Mucosa of descending colon (tissue), 3 donors: ENCODE measurements around the gene AHNAK2. TPM values are rescaled to one million over a fixed set of nuclear protein-coding genes. Genes with fewer than 3 reads are reported as not detected.

ENCODE experiments used
- ATAC-seq: fragments of 200-7000 bp; cut with Tn5 transposase; one replicate; pipeline ENCODE4 v1.9.1; 2020; ENCODE audit warnings: mild to moderate bottlenecking, moderate library complexity
- DNase-seq, 3 donors: peaks; one replicate each; pipeline ENCODE4 v3.0.0-alpha.2; 2020
- H3K36me3 ChIP-seq: fragments of 200-600 bp; one replicate; pipeline ENCODE4 v1.8.0; 2021; ENCODE audit warnings: low read depth, mild to moderate bottlenecking
- H3K4me1 ChIP-seq: fragments of 200-600 bp; one replicate; pipeline ENCODE4 v1.8.0; 2021; ENCODE audit warnings: low read depth, mild to moderate bottlenecking
- H3K4me3 ChIP-seq: fragments of 200-600 bp; one replicate; pipeline ENCODE4 v1.8.0; 2021; ENCODE audit warnings: mild to moderate bottlenecking
- H3K9me3 ChIP-seq: fragments of 200-600 bp; one replicate; pipeline ENCODE4 v1.8.0; 2021; ENCODE audit warnings: mild to moderate bottlenecking
- intact Hi-C, 2 donors: fragments of 100-400 bp; cut with DNase I in 1 of 2; cut with micrococcal nuclease in 1 of 2; formaldehyde crosslinking; loops; one replicate each; pipeline versions ENCODE4 v1.11.0 to v1.11.1; 2022; cut with DNase I, micrococcal nuclease
- total RNA-seq, 3 donors: library from RNA; stranded (reverse); fragmentation: NEBNext Ultra II Directional in 2 of 3; extraction: Animal tissue kit (Norgen Biotek cat#: 25700) in 2 of 3; gene quantifications; one replicate each; pipeline versions ENCODE4 v1.2.1 to v1.2.4, GENCODE V29; 2021 to 2023
- TF ChIP-seq, protein P1 (sequence below): fragments of 200-600 bp; IDR thresholded peaks from one replicate; pipeline ENCODE4 v1.8.0; 2022; ENCODE audit warnings: antibody characterized with exemption, mild to moderate bottlenecking
- donor health status: DM: no; HTN: no; CAD: no; lungs with moderate emphysema.
- donor health status: DM: no; HTN: no; CAD: no.
- donor health status: DM: no; HTN: yes; CAD: no.

The AHNAK2 gene
- total RNA-seq, 3 donors from 2014 or later: 4.6 to 145 (median 20.3) TPM

DNA sequence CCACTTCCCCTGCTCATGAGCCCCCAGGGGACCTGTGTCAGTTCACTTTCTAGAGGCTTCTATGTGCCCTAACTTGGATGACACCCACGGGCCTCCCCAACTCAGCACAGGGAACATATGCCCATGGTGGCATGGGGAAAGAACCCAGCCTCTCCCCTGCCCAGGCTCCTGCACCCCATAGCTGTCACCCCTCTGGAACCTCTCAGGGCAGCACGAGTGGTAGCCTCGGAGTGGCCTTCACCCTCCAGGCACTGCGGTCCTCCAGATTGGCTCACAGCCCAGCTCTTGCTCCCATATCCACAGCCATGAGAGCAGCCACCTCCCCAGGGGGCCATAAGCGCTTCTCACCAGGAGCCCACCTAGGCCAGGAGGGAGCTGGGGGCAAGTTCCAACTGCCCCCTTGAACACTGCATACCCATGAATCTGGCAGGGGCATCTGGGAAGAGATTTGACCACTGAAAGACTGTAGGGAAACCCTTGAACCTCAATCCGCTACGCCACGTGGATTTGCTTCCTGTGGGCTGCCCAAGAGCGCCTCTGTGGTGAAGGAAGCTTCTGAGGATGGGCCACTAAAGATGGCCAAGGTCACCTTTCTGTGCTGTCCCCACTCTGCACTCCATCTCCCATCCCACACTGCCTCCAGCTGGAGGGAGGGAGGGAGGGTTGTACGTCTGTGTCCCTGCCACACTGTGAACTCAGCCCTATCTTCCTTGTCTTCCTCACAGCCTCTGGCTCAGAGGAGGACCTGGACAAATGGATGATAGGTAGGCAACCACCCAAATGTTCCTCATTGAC lies 41.6 kb downstream of the AHNAK2 start:
- Histone ChIP-seq H3K36me3 (no peaks in the 10 kb centered on the region), H3K4me1 (peaks cover 6% of the 10 kb centered on the region), H3K9me3 (no peaks in the 10 kb centered on the region), H3K4me3 (no peak overlapping the region)
- TF ChIP-seq, protein P1, sequence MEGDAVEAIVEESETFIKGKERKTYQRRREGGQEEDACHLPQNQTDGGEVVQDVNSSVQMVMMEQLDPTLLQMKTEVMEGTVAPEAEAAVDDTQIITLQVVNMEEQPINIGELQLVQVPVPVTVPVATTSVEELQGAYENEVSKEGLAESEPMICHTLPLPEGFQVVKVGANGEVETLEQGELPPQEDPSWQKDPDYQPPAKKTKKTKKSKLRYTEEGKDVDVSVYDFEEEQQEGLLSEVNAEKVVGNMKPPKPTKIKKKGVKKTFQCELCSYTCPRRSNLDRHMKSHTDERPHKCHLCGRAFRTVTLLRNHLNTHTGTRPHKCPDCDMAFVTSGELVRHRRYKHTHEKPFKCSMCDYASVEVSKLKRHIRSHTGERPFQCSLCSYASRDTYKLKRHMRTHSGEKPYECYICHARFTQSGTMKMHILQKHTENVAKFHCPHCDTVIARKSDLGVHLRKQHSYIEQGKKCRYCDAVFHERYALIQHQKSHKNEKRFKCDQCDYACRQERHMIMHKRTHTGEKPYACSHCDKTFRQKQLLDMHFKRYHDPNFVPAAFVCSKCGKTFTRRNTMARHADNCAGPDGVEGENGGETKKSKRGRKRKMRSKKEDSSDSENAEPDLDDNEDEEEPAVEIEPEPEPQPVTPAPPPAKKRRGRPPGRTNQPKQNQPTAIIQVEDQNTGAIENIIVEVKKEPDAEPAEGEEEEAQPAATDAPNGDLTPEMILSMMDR: no peak
- ATAC-seq: no peak
- DNase-seq: peak in 1 of 3 donors; percentile 12
- intact Hi-C loops: no loop called here

DNA sequence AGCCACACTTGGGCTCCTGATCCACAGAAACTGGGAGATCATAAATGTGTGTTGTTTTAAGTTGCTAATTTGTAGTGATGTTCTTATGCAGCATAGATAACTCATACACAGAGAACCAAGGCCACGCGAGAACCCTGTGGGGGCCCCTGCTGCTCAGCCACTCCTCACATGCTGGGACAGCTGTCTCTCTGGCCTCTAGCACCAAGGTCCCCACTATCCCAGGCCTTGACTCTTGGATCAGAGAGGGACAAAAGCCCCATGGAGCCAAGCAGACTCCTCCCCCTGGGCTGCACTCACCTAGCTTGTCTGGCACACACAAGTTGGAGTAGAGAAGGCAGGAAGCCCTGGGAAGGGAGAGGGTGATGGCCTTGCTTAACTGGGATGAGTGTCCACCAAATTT lies 42.2 kb downstream of the AHNAK2 start:
- intact Hi-C loops: no loop called here
- no peak overlapping the region for H3K4me3 ChIP-seq
- TF ChIP-seq, protein P1: no peak
- ATAC-seq (no peak), DNase-seq (no peak)
- H3K9me3 ChIP-seq: no peaks in the 10 kb centered on the region
- peaks cover 6% of the 10 kb centered on the region for H3K4me1 ChIP-seq
- H3K36me3 ChIP-seq: no peaks in the 10 kb centered on the region

DNA sequence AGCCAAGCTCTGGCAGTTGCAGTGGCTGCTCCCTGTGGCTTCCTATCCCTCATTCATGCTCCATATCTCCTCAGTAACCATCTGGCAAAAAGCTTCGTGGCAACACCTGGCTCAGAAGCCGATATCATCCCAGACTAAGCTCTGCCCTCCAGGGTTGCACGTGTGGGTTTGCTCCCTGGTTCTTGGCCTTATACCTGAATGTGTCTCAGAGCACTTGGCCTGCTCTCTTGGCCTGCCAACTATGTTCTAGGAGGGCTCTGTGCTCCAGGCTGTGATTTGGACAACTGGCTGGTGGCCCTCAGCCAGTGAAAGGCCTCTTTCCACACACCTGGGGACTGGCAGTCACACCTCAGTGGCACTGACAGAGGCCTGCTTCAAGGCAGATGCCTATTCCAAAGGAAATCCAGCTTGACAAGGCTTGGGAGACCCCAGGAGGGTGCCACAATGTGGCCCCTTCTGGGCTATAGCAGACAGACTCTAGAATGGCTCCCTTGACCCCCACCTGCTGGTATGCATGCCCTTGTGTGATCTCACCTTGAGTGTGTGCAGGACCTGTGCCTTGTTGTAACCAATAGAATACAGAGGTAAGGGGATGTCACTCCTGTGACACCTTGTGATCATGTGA lies 43.0 kb downstream of the AHNAK2 start:
- no peaks in the 10 kb centered on the region for H3K36me3 ChIP-seq
- TF ChIP-seq, protein P1: no peak
- no peaks in the 10 kb centered on the region for H3K9me3 ChIP-seq
- H3K4me1 ChIP-seq: peaks cover 6% of the 10 kb centered on the region
- ATAC-seq: no peak
- intact Hi-C loops: no loop called here
- H3K4me3 ChIP-seq: no peak overlapping the region
- DNase-seq: peak in 1 of 3 donors; percentile 10

DNA sequence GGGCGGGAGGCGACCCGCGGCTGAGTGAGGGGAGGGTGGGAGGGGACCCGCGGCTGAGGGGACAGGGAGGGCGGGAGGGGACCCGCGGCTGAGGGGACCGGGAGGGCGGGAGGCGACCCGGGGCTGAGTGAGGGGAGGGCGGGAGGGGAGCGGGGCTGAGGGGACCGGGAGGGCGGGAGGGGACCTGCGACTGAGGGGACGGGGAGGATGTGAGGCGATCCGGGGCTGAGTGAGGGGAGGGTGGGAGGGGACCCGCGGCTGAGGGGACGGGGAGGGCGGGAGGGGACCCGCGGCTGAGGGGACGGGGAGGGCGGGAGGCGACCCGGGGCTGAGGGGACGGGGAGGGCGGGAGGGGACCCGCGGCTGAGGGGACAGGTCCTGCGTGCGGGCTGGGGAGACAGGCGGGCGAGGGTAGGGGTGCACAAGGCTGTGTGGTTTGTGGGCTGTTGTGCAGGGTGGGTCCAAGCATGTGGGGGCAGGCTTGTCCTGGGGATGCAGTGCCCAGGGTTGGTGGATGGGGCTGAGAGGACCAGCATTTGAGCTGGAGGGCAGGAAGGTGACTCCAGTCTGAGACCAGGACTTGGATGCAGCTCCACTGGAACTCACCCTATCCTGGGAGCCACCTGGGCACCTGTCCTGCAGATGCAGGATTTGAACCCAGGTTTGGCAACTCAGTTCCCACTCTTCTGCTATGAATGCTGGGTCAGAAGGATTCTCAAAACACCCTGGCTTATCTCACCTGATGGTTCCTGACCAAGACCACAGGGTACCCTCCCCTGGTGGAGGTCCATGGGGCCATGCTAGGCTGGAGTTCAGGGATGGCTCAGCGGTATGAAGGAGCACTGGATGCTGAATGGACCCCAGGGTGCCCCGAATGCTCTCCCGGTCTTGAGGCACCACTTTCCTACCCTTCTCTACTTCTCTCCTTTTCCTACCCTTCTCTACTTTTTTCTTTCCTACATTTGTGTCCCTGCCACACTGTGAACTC lies 44.1 kb downstream of the AHNAK2 start:
- Histone ChIP-seq H3K9me3 (no peaks in the 10 kb centered on the region), H3K4me1 (peaks cover 6% of the 10 kb centered on the region), H3K4me3 (no peak overlapping the region), H3K36me3 (no peaks in the 10 kb centered on the region)
- no peak for ATAC-seq
- TF ChIP-seq, protein P1: no peak
- intact Hi-C loops: no loop called here
- DNase-seq: peak in 1 of 3 donors; percentile 13
